GM10266 (cell line): ENCODE measurements around the gene DBH.

Experiments
- DNase-seq: peaks from one replicate; pipeline ENCODE4 v3.0.0; 2012; ENCODE audit errors: extremely low spot score
- CTCF ChIP-seq: IDR thresholded peaks from 2 replicates; pipeline ENCODE4 v1.5.1; 2012; ENCODE audit warnings: mild to moderate bottlenecking, low read depth; ENCODE audit not compliant: control insufficient read depth, insufficient read depth; ENCODE audit errors: missing control alignments

Gene DBH

GRCh38 chr9:133645021-133645765 lies 9.0 kb downstream of the DBH start:
- no peak for TF ChIP-seq CTCF
- DNase-seq = no peak

- no peak for TF ChIP-seq CTCF
- DNase-seq = no peak
These were observed 11.0 kb downstream of the DBH start for GRCh38 chr9:133647148-133647547.

GRCh38 chr9:133647765-133648469 lies 11.8 kb downstream of the DBH start:
- TF ChIP-seq CTCF = no peak
- DNase-seq = no peak

- DNase-seq = no peak
- no peak for TF ChIP-seq CTCF
These were observed 13.0 kb downstream of the DBH start for GRCh38 chr9:133649194-133649593.

GRCh38 chr9:133650026-133650425 lies 13.9 kb downstream of the DBH start:
- no peak for DNase-seq
- no peak for TF ChIP-seq CTCF

GRCh38 chr9:133653638-133654037 lies 17.5 kb downstream of the DBH start:
- DNase-seq = no peak
- no peak for TF ChIP-seq CTCF
